B cell (primary cell): ENCODE measurements around the gene NEDD4. TPM values are rescaled to one million over a fixed set of nuclear protein-coding genes. Genes with fewer than 3 reads are reported as not detected.

Experiments used
- ATAC-seq: fragments of 200-7000 bp; cut with Tn5 transposase; one replicate; pipeline ENCODE4 v1.10.0; 2021; ENCODE audit warnings: low read depth, mild to moderate bottlenecking, moderate number of reproducible peaks, moderate library complexity
- CTCF ChIA-PET: fragments of 350-600 bp; sonication (Branson Sonifier 250); formaldehyde crosslinking; loops from one replicate; lab custom pipeline; 2021; ENCODE audit warnings: antibody characterized with exemption, inconsistent platforms; lab: Charles Lee
- POLR2A ChIA-PET: fragments of 350-600 bp; sonication (Branson Sonifier 250); formaldehyde crosslinking; loops from one replicate; lab custom pipeline; 2021; ENCODE audit warnings: antibody characterized with exemption; lab: Charles Lee
- DNase-seq: peaks from one replicate; pipeline ENCODE4 v3.0.0; 2013
- H2AFZ ChIP-seq: 2 replicates; pipeline ENCODE4 v1.6.1; 2012; ENCODE audit warnings: mild to moderate bottlenecking, low read depth, low read length; ENCODE audit not compliant: insufficient read depth, poor library complexity, severe bottlenecking
- H3K27ac ChIP-seq, 2 donors: 1 replicate in 1 of 2; 2 replicates in 1 of 2; pipeline ENCODE4 v1.5.1; 2012 to 2013; ENCODE audit warnings: low read length in 2 of 2, mild to moderate bottlenecking in 2 of 2, moderate library complexity in 1 of 2
- H3K27me3 ChIP-seq, 4 experiments: fragments of 200-600 bp in 1 of 4; sonication (generic) in 1 of 4; replicated peaks in 1 of 4; 1 replicate in 2 of 4; 2 replicates in 2 of 4; pipeline versions ENCODE4 v1.6.1 to v1.7.0; 2013 to 2016; ENCODE audit warnings: low read length in 3 of 4, mild to moderate bottlenecking in 2 of 4, mixed read lengths in 1 of 4, moderate library complexity in 1 of 4; ENCODE audit not compliant: insufficient read depth in 4 of 4, control insufficient read depth in 3 of 4; ENCODE audit errors: control extremely low read depth in 1 of 4
- H3K36me3 ChIP-seq, 2 experiments: replicated peaks in 1 of 2; 1 replicate in 1 of 2; 2 replicates in 1 of 2; pipeline versions ENCODE4 v1.6.1 to v1.7.1; 2013; ENCODE audit warnings: low read length in 1 of 2; ENCODE audit not compliant: insufficient read depth in 2 of 2, control insufficient read depth in 1 of 2; ENCODE audit errors: control extremely low read depth in 1 of 2, extremely low read depth in 1 of 2
- H3K4me1 ChIP-seq, 2 donors: fragments of 200-600 bp in 1 of 2; sonication (generic) in 1 of 2; 1 replicate in 1 of 2; 2 replicates in 1 of 2; pipeline versions ENCODE4 v1.5.1 to v1.6.1; 2013 to 2017; ENCODE audit warnings: low read length in 2 of 2; ENCODE audit not compliant: control insufficient read depth in 2 of 2, insufficient read depth in 2 of 2
- H3K4me2 ChIP-seq: replicated peaks from 2 replicates; pipeline ENCODE3; 2012; ENCODE audit warnings: mild to moderate bottlenecking, low read depth, low read length; ENCODE audit not compliant: poor library complexity, severe bottlenecking
- H3K4me3 ChIP-seq, 5 experiments: fragments of 200-600 bp in 1 of 5; sonication (generic) in 1 of 5; 1 replicate in 3 of 5; 2 replicates in 2 of 5; pipeline versions ENCODE4 v1.5.1 to v1.7.0; 2011 to 2016; ENCODE audit warnings: low read length in 4 of 5, mild to moderate bottlenecking in 4 of 5, low read depth in 2 of 5, control low read depth in 1 of 5, moderate library complexity in 1 of 5; ENCODE audit not compliant: insufficient read depth in 1 of 5; ENCODE audit errors: control extremely low read depth in 1 of 5, extremely low read depth in 1 of 5
- H3K79me2 ChIP-seq: fragments of 200-600 bp; sonication (generic); one replicate; pipeline ENCODE4 v1.6.0; 2016; ENCODE audit warnings: low read length; ENCODE audit not compliant: control insufficient read depth, insufficient read depth
- H3K9ac ChIP-seq: fragments of 200-600 bp; sonication (generic); 2 replicates; pipeline ENCODE4 v1.6.1; 2017; ENCODE audit warnings: mild to moderate bottlenecking, low read length, moderate library complexity
- H3K9me3 ChIP-seq, 3 donors: one replicate each; pipeline versions ENCODE4 v1.6.1 to v1.7.1; 2013; ENCODE audit warnings: low read length in 2 of 3; ENCODE audit not compliant: control insufficient read depth in 2 of 3, insufficient read depth in 1 of 3; ENCODE audit errors: control extremely low read depth in 1 of 3
- H4K20me1 ChIP-seq: 2 replicates; pipeline ENCODE4 v1.6.0; 2012; ENCODE audit warnings: mild to moderate bottlenecking, low read length; ENCODE audit not compliant: insufficient read depth, control insufficient read depth, poor library complexity, severe bottlenecking
- H3K27ac Mint-ChIP-seq: one replicate; pipeline ENCODE4 v1.8.0; 2021; ENCODE audit warnings: mixed read lengths
- H3K27me3 Mint-ChIP-seq: one replicate; pipeline ENCODE4 v1.8.0; 2021; ENCODE audit warnings: mixed read lengths
- H3K4me1 Mint-ChIP-seq: one replicate; pipeline ENCODE4 v1.8.0; 2021; ENCODE audit warnings: mixed read lengths
- H3K4me3 Mint-ChIP-seq: one replicate; pipeline ENCODE4 v1.8.0; 2021; ENCODE audit warnings: mixed read lengths
- H3K9me3 Mint-ChIP-seq: one replicate; pipeline ENCODE4 v1.8.0; 2022; ENCODE audit warnings: mixed read lengths; ENCODE audit not compliant: insufficient read depth
- EZH2 ChIP-seq: IDR thresholded peaks from 2 replicates; pipeline ENCODE4 v1.6.1; 2012; ENCODE audit warnings: borderline replicate concordance, low read depth, mild to moderate bottlenecking, moderate library complexity, low read length; ENCODE audit not compliant: insufficient read depth, poor library complexity, severe bottlenecking
- WGBS: methylation state at CpG from one replicate; pipeline ENCODE4 v1.1.5; 2013; ENCODE audit warnings: missing lambda C conversion rate; ENCODE audit not compliant: insufficient coverage; 5-methylcytosine and 5-hydroxymethylcytosine counted together
- intact Hi-C: fragments of 100-400 bp; cut with micrococcal nuclease; formaldehyde crosslinking; loops from one replicate; pipeline ENCODE4 v1.10.0; 2022
- polyA plus RNA-seq: library from polyadenylated mRNA; depleted of rRNA; stranded (reverse); fragments of >200 nt; gene quantifications from 2 replicates; pipeline ENCODE4 v1.2.3, GENCODE V29; 2012
- total RNA-seq, 2 donors: library from RNA; stranded (reverse); fragments of 120-200 nt in 1 of 2; gene quantifications; 1 replicate in 1 of 2; 2 replicates in 1 of 2; pipeline versions ENCODE4 v1.2.3 to v1.2.4, GENCODE V29; 2013 to 2022
- TF ChIP-seq, protein P1 (sequence below): fragments of 200-600 bp; IDR thresholded peaks from one replicate; pipeline ENCODE4 v1.8.0; 2022; ENCODE audit warnings: antibody characterized with exemption, mild to moderate bottlenecking

NEDD4 gene
- total and polyA plus RNA-seq, 2 donors (not counting 1 experiment from before 2014, with no cell fraction given): 0.03 to 2.3 TPM

DNA sequence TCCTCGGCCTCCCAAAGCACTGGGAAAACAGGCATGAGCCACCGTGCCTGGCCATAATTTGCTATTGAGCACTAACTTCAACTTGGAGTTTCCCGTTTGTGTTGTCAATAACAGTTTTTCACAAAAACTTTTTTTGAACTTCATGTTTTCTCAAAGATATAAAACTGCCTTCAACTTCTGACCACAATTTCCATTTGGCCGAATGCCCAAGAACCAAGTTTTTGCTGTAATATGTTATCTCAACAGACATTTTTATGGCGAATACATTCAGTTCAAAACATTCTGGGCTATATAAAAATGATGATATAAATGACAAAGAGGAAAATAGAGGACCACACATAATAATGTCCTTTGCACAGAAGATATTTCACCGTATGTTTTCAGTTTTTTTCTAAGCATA, 56.4 kb downstream of the NEDD4 start:
- no peaks in the 10 kb centered on the region for H4K20me1 ChIP-seq
- Mint-ChIP-seq H3K27me3 (peaks cover 6% of the 10 kb centered on the region), H3K4me3 (no peak overlapping the region), H3K27ac (no peak overlapping the region), H3K4me1 (no peaks in the 10 kb centered on the region), H3K9me3 (peaks cover 7% of the 10 kb centered on the region)
- H3K27me3 ChIP-seq: no peaks in the 10 kb centered on the region
- CTCF ChIA-PET: no interaction called here
- ATAC-seq: no peak
- H3K27ac ChIP-seq: no peak overlapping the region
- H3K4me3 ChIP-seq: no peak overlapping the region
- TF ChIP-seq EZH2: no peak
- TF ChIP-seq, protein P1, sequence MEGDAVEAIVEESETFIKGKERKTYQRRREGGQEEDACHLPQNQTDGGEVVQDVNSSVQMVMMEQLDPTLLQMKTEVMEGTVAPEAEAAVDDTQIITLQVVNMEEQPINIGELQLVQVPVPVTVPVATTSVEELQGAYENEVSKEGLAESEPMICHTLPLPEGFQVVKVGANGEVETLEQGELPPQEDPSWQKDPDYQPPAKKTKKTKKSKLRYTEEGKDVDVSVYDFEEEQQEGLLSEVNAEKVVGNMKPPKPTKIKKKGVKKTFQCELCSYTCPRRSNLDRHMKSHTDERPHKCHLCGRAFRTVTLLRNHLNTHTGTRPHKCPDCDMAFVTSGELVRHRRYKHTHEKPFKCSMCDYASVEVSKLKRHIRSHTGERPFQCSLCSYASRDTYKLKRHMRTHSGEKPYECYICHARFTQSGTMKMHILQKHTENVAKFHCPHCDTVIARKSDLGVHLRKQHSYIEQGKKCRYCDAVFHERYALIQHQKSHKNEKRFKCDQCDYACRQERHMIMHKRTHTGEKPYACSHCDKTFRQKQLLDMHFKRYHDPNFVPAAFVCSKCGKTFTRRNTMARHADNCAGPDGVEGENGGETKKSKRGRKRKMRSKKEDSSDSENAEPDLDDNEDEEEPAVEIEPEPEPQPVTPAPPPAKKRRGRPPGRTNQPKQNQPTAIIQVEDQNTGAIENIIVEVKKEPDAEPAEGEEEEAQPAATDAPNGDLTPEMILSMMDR: no peak
- no peak overlapping the region for H3K4me2 ChIP-seq
- no peak for DNase-seq
- no peak overlapping the region for H3K9ac ChIP-seq
- no peaks in the 10 kb centered on the region for H3K79me2 ChIP-seq
- POLR2A ChIA-PET: no interaction called here
- intact Hi-C loops: no loop called here
- no peaks in the 10 kb centered on the region for H3K36me3 ChIP-seq
- H3K9me3 ChIP-seq: peaks cover 0 to 6% (median 3%) of the 10 kb centered on the region in 3 donors
- 3% methylated on average over 3 of the region's 6 CpGs for WGBS
- no peaks in the 10 kb centered on the region for H3K4me1 ChIP-seq
- no peak overlapping the region for H2AFZ ChIP-seq

DNA sequence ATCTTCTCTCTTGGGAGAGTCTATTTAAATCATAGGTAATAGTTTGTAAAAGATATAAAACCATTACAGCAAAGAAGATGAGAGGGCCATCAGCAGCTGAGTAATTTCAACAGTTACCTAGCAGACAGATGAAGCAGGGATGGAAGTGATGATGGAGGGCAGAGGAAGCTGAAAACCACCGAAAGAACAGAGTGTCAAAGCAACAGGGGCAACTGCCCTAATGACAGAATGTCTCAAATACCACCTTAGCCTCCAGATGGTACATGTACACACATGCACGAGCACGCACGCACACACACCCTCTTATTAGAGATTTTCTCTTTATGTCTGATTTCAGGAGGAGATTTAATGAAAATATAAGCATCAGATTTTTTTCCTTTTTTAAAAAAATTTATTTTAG, 64.5 kb downstream of the NEDD4 start:
- no peak for DNase-seq
- no peak overlapping the region for H2AFZ ChIP-seq
- H3K9ac ChIP-seq: no peak overlapping the region
- H3K4me1 Mint-ChIP-seq: no peaks in the 10 kb centered on the region
- CTCF ChIA-PET: no interaction called here
- no peaks in the 10 kb centered on the region for H3K36me3 ChIP-seq
- POLR2A ChIA-PET: no interaction called here
- H3K79me2 ChIP-seq: no peaks in the 10 kb centered on the region
- H3K27me3 Mint-ChIP-seq: peaks cover 3% of the 10 kb centered on the region
- WGBS: no CpG with 5 or more reads among the region's 4 CpGs
- H3K27me3 ChIP-seq: no peaks in the 10 kb centered on the region
- no peaks in the 10 kb centered on the region for H4K20me1 ChIP-seq
- no peak overlapping the region for H3K4me2 ChIP-seq
- H3K4me3 Mint-ChIP-seq: no peak overlapping the region
- H3K27ac ChIP-seq: no peak overlapping the region
- TF ChIP-seq, protein P1: no peak
- TF ChIP-seq EZH2: no peak
- intact Hi-C loops: no loop called here
- no peak for ATAC-seq
- no peak overlapping the region for H3K4me3 ChIP-seq
- no peaks in the 10 kb centered on the region for H3K4me1 ChIP-seq
- H3K9me3 ChIP-seq: peaks cover 0 to 2% (median 0%) of the 10 kb centered on the region in 3 donors
- H3K9me3 Mint-ChIP-seq: peaks cover 2% of the 10 kb centered on the region
- no peak overlapping the region for H3K27ac Mint-ChIP-seq
